IPS-NIHi11 (cell line): ENCODE data around the gene ZBTB3.
"Not testable (repeated sequence)": the region's sequence is repeated elsewhere in the genome, so short reads cannot be mapped to it uniquely, and the experiment has no call there.

Experiments used
- DNase-seq: peaks from one replicate; pipeline ENCODE4 v3.0.0; 2012; ENCODE audit warnings: mixed read lengths, low spot score

Gene ZBTB3

DNA sequence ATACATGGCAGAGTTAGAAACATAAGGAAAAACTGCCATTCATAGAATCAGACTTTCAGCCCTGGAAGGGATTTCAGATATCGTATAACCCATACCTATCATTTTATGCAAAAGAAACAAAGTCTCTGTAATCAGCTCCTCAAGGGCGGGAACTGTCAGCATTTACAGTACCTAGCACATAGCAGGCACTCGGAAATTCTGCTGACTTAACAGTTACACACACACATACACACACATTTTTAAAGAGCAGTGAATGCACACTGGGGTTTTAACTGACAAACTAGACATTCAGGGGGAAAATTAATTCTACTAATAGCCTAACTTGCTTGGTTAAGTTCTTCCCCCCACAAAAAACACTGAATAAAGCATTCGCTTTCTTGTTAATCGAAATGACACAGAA lies 37.8 kb downstream of the ZBTB3 start:
- no peak for DNase-seq

DNA sequence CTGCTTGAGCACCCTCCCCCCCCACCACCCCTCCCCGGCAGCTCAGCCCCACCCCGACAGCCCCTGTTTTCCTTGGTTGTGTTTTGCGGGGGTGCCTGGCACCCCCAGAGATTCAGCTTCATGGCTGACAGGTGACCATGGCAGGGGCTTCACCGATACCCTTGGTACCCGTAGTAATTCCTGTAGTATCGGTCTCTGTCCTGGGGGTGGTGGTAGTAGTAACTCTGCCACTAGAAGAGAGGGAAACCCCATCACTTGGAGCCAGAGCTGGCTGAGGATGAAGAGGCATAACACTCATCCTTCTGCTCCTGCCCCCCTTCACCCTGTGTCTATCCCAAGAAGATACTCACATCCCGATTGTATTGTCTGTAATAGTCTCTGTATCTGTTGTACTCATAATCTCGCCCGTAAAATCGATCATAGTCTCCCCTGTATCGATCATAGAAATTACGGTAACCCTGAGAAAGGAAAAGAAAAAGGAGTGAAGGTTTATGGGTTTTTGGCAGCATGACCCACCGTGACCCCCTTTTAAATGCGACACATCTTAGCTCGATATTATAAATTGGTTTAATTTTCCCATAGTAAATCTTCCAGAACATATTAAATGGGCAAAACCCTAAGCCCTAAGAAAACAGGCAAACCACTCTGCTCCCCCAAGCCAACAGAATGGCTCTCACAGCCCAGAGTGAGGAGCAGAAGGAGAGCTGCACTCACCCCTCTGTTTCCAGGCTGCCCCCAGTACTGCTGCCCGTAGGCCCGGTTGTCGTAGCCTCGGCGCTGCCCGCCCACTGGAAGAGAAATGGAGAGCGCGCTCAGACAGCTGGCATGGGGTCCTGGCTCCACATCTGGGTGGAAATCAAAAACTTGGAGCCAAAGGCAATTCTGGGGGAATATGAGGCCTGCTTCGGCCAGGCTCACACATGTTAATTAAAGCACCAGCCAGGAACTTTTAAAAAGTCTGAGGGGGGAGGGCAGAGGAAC lies 38.5 kb downstream of the ZBTB3 start:
- no peak for DNase-seq

DNA sequence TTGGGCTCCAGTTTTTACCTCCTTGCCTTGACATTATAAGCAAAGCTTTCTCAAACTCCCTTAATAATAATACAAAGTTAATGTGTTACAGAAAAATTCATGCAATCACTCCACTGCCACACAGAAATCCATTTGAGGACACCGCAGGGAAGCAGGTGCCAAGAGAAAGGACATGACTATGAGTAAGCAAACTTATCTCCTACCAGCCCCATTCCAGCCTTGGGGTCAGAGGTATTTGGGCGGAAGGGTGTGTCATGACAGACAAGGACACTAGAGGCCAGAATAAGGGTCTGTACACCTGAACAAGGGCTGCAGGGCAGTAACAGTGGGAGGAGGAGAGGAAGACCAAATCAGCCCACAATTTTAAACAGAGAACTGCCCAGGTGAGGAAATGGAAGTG lies 40.6 kb downstream of the ZBTB3 start:
- DNase-seq: no peak

DNA sequence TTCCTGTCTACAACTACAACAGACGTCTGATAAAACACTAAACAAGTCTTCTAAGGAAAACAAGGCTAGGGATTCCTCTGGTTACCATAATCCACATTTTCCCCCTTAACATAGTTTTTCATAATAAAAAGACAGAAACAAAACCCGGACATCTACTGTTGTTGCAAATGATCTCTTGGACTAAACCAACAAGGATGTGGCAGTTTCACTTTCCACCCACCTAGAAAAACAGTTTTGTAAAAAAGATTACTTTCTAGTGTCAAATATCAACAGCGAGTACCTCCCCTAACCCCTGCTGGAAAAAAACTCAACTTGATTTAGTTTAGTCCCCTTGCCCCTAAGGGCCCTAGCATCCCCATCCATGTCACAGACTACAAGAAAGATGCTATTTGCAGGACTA lies 41.1 kb downstream of the ZBTB3 start:
- no peak for DNase-seq

DNA sequence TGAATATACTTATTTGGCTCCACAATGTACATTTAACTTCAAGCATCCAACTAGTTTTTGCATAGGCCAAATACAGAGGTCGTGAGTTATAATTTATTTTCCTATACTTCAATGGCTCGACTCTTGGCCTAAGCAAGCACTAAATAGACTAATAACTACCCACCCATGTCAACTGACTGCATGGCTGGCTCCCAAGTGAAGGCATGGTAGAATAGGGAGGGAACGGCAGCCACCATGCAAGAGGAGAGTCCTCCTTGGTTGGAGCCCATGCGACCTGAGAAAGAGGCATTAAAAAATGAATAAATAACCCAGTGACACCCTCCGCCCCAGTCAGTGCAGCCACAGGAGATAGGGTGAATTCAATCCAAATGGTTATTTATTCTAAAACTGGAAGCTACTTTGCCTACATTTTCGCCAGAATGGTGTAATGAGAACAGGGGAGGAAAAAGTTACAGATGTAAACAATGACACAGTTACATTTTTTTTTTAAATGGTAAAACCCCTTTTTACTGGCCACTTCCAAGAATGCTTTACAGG lies 41.6 kb downstream of the ZBTB3 start:
- no peak for DNase-seq

DNA sequence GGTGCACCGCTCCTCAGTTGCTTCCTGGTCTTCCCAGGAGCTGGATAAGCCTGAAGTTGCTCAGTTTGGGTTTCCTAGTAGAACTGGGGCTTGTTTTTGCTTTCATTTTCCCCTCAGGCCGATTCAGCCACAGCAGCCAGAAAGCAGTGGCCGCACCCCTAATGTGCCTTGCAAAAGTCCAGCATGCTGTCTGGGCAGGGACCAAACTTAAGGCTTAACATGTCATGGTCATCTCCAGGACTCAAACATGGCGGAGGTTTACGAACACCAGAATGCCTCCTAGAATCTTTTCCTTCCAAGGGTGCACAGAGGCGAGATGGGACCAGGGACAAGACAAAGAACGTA lies 44.0 kb downstream of the ZBTB3 start:
- no peak for DNase-seq

DNA sequence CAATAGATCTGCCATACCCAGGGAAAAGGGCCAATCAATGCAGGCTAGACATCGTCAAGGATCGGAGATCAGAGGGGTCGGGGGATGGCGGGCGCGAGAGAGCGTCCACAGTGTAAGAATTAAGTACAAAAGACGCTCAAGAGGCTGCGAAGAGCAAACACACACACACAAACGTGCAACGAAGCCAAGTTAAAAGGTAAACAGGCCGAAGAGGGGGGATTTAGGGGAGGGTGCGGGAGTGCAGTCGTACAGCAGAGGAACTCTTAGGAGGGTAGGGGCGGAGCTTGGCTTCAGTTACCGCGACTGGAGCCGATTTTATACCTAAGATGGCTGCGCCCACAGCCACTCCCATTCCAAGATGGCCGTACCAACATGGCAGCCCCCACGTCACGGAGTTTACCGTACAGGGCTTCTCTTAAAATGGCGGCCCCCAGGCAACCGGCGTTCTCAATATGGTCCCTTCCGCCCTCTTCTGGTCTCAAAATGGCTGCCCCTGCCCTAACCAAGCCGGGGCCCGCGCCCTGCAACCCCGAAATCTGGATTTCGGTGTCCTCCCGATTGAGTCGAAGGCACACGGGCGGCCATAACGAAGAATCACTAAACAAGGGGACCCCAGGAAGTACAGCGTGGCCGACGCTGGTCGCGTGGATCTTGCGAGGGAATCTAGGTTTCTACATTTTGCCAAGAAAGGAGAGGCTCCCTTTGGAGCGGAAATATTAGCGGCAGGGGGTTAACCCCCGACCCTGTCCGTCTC lies 44.5 kb downstream of the ZBTB3 start:
- peak; percentile 81 for DNase-seq

DNA sequence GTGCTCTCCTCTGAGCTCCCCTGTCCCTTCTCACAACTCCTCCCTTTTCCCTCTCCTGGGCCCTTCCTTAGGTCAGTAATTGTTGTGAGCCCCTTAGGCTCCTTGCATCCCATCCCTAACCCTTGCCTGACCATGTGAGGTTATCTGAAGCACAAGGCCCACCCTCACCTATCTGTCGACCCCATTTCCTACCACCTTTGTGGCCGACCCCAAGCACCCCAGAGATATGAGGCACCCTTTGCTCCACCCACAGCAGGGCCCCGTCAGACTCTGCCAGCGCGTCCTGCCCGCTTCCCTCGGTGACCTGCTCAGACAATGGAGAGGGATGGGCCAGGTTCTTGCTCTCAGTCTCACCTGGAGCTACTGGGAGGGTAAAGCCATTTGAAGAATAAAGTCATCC lies 45.2 kb downstream of the ZBTB3 start:
- DNase-seq: no peak

DNA sequence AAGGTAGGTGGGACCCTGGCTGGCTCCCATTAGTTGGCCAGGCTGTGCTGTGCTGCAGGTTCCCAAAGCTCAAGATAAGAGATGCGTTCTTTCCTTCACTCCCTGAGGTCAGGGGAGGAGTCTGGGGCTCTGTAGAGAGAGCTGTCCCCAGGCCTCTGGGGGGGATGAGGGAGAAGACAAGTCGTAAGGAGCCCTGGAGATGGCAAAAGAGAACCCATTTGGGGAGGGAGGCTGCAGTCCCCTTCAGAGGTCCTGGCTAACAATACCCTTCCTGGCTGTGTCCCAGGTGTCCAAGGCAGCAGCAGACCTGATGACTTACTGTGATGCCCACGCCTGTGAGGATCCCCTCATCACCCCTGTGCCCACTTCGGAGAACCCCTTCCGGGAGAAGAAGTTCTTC lies 45.6 kb downstream of the ZBTB3 start:
- no peak for DNase-seq

DNA sequence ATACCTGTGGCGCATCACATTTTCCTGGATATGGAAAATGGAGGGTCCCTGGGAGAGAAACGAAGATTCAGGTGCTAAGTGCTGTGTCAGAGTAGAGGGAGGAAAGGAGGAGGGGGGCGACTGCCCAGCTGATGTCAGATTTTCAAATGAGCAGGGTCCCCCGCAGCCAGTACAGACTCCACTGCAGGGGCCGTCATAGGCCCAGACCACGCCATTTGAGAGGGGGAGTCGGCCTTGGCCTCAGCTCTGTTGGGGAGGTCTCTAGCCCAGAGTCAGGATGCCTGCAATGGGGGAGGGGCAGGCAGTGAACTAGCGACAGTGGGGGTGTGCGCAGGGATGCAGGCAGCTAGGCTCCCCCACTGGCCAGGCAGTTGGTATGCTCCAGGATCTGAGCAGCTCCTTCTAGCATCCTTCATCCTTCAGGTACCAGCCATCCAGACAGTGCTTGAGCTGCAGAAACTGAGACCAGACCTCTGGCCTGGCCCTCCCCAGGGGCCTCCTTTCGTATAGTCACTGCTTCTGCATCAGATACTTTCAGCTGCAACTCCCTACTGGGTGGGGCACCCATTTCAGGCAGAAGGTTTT lies 46.6 kb downstream of the ZBTB3 start, which contains the start of the genes BSCL2 and GNG3:
Gene BSCL2, minus strand, starts transcription at position 148 of the 585 bp plus-strand sequence. CDS start 229 bp downstream, outside the sequence.
Gene GNG3, plus strand, starts transcription at position 400 of the 585 bp plus-strand sequence. CDS start 620 bp downstream, outside the sequence.
- peak; percentile 73 for DNase-seq

DNA sequence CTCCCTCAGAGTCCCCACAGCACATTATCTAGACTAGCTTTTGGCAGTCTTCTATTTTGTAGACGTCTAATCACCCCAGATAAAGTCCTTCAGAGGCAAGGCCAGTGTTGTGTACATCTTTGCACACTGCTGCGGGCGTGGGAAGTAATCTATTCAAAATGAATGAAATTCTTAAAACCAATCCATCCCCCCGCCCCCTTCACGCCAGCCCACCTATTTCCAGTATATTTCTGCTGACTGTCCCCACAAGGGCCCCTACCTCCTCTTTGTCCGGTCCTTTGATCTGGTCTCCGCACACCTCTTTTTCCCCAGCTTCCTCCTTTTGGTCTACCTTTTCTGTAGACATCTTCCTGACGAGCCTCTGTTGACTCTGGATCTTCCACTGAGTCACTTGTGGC lies 47.1 kb downstream of the ZBTB3 start:
- no peak for DNase-seq

DNA sequence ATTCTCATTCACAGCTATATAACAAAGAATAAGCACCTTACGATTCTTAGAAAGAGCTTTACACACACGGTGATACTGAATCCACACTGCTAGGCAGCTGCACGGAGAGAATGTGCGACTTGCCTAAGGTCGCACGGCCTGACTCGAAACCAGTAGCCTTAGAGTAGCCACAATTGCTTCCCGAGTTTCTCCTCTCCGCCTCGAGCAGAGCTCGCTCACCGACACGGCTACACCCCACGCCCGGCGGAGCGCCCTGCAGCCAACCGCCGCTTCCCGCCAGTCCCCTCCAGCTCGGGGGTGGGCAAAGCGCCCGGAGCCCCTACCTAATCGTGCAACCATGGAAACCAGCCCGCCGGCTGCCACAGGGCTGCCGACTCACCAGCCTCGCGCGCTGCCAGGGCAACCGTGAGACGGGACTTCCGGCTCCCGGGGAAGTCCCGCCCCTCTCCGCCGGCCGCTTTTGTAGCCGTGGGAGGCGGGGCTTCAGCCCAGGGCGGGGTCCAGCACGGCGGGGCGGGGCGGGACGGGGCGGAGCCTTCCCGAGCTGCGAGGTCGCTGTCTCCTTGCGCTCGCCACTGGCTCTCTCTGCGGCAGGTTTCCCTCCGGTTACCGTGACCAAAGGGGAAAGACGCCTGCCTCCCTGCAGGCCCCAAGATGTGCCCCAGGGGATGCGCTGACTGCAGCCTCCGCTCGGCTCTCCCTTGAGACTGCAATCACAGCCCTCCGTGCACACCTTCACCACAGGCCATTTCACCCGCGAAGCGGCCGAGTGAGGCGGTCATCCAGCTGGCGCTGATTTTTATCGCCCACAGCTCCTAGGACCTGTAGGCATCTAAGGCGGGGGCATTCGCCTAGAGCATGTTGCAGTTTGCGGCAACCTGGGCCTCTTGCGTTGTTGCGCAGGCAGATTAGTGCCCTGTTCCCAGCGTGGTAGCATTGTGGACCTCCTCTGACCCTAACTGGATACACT lies 47.8 kb downstream of the ZBTB3 start:
- DNase-seq: peak; percentile 95

DNA sequence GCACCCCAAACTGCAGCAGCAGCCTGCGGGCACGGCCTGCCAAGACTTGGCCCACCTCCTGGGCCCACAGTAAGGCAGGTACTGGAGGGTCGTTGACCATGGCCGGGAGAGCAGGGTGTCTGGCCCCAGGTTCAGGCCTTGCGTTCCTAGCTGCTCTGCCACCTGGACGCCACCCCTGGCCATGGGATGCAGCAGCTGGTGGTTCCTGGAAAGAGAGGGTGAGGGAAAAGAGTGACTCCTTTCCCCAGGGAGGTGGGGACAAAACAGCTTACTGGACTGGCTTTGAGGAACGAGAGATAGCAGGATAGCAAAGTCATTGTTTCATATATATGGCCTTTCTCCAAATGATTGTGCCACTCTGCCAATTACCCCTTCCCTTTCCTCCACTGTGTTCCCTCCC lies 48.5 kb downstream of the ZBTB3 start:
- DNase-seq: no peak

DNA sequence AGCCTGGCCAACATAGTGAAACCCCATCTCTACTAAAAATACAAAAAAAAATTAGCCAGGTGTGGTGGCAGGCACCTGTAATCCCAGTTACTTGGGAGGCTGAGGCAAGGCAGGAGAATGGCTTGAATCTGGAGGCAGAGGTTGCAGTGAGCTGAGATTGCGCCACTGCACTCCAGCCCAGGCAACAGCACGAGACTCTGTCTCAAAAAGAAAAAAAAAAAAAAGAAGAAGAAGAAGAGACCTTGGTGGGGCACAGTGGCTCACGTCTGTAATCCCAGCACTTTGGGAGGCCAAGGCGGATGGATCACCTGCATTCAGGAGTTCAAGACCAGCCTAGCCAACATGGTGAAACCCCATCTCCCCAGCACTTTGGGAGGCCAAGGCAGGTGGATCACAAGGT lies 50.0 kb downstream of the ZBTB3 start:
- not testable (repeated sequence) for DNase-seq

DNA sequence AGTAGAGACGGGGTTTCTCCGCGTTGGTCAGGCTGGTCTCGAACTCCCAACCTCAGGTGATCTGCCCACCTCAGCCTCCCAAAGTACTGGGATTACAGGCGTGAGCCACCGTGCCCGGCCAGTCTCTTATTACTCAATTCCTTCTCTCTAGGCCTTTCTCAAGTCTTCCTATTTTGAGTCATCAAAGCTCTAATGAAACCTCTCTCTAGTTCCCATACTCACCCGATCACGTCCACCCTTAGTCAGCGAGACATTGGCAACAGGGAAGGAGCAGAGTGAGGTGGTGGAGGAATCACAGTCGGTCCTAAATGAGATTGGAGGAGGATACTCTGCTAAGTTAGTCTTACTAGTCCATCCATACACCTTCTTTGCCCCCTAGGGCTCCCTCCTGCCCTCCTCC lies 51.7 kb downstream of the ZBTB3 start:
- no peak for DNase-seq
